ENCODE data around the gene LGALS8.
"Not testable (repeated sequence)": the region's sequence is repeated elsewhere in the genome, so short reads cannot be mapped to it uniquely, and the experiment has no call there.

Gene LGALS8

DNA sequence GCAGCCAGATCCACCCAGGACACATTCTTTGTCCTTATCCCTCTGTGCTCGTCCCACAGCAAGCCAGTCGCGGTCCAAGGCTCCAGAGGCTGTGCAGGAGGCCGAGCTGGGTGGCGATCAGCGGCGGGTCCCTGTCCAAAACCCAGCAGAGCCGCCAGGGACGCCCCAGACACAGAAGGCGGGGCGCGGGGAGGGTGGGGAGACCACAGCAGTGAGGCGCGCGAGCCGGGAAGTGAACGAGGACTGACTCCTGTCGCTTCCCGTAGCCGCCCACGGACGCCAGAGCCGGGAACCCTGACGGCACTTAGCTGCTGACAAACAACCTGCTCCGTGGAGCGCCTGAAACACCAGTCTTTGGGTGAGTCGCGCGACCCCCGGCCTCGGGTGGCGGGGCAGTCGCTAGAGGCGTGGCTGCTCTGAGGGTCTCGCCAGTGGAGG, at the start of gene LGALS8:
Gene LGALS8, plus strand, starts transcription at position 279 of the 438 bp plus-strand sequence. CDS start 2,089 bp downstream, outside the sequence.
- peak; percentile 93 for DNase-seq

GRCh38 chr1:236476019-236476418, 47.8 kb upstream of the LGALS8 start:
- no peak for DNase-seq

GRCh38 chr1:236480758-236481436, 42.9 kb upstream of the LGALS8 start:
- no peak for DNase-seq

GRCh38 chr1:236484310-236484971, 39.3 kb upstream of the LGALS8 start:
- no peak for DNase-seq

DNA sequence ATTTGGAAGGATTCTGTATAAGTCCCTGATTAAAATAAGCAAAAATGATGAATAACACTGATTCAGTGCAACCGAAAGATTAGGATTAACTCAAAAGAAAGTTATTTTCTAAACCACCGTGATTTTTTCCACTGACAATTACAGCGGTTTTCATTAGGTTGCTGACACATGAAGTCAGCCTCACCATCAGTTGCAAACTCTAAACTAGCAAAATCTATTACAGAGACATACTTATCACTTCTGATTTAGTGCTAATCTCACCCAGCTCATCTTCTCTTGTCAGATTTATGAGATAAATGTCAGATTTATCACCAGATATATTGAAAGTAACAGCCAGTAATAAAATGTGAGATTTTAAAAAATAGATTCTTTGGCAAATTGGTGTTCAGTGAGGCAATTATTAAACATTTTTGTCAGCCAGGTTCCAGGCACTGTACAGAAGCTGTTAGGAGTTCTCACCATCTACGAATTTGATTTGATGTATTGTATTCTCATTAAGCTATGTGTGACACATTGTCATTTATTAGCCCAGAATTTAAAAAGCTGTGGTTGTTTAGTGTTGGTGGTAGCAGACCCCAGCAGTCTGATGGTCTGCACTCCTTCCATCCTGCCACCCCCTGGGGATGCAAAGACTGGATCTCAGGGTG, 37.3 kb upstream of the LGALS8 start:
- no peak for DNase-seq

GRCh38 chr1:236489161-236489560, 34.6 kb upstream of the LGALS8 start:
- not testable (repeated sequence) for DNase-seq

DNA sequence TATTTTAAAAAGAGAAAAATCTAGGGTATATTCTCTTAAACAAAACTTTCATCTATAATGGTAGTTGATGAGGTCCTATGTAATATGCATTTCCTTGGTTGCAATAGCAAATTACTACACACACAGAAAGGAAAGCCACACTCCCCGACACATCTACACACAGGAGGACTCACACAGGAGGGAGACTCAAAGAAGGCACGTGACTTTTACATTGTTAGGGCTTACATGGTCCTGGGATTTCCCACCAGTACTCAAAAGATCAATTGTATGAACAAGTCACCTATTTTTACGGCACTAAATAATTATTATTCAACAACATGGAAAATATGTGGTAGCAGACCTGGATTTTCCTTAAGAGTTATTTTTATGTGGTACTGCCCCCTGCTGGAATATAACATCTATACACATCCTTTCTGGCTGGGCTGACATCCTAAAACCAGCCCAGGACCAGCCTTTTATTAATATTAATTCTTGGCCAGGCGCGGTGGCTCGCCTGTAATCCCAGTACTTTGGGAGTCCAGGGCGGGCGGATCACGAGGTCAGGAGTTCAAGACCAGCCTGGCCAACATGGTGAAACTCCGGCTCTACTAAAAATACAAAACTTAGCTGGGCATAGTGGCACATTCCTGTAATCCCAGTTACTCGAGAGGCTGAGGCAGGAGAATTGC, 33.9 kb upstream of the LGALS8 start:
- DNase-seq: peak; percentile 82

GRCh38 chr1:236491469-236492136, 32.2 kb upstream of the LGALS8 start:
- no peak for DNase-seq

GRCh38 chr1:236492378-236492777, 31.4 kb upstream of the LGALS8 start:
- no peak for DNase-seq

- DNase-seq: no peak
Measured at GRCh38 chr1:236494082-236494481, 29.7 kb upstream of the LGALS8 start.

GRCh38 chr1:236494586-236495466, 29.0 kb upstream of the LGALS8 start:
- DNase-seq: no peak

DNA sequence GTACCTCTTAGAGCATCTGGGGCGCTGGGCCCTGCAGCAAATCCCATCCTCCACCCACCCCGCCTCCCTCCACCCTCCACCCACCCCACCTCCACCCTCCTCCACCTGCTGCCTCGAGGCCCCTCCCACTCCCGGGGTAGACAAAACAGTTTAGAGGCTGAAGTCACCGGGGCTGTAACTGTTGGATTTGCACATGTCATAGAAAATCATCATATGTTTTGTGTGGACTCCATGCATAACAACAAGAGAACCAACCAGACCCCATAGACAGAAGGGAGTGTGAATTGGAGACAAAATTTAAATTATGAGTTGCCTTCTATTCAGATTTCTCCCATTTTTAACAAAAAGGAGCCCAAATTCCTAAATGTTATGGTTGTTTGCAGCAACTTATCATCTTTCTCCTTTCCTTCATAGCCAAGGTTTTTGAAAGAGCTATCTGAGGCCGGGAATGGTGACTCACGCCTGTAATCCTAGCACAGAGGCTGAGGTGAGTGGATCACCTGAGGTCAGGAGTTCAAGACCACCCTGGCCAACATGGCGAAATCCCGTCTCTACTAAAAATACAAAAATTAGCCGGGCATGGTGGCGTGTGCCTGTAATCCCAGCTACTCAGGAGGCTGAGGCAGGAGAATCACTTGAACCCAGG, 28.2 kb upstream of the LGALS8 start:
- peak; percentile 86 for DNase-seq

DNA sequence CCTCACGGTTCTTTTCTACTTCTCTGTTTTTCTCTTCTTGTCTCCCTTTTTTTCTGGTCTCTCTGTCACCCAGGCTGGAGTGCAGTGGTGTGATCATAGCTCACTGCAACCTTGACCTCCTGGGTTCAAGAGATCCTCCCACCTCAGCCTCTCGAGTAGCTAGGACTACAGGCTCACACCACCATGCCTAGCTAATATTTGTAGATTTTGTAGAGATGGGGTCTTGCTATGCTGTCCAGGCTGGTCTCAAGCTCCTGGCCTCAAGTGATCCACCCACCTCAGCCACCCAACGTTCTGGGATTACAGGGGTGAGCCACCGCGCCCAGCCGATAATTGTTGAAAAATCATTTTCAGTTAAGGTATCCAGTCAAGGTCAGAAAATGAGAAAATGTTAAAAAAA, 25.9 kb upstream of the LGALS8 start:
- DNase-seq: no peak

GRCh38 chr1:236501093-236501492, 22.7 kb upstream of the LGALS8 start:
- DNase-seq: no peak

DNA sequence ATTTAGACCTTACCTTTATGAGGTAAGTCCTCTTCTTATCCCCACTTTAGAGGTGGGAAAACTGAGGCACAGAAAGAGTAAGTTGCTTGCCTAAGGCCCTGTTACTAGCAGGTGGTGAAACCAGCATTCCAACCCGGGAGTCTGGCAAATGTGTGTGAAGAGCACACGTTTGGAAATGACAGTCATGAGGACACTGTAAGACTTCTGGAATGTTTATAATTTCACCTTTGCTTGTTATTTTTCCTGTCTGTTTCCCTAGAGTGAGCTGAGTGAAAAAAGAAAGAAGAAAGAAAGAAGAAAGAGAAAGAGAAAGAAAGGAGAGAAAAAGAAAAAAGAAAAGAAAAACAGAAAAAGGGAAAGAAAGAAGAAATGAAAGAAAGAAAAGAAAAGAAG, 21.2 kb upstream of the LGALS8 start:
- peak; percentile 23 for DNase-seq

- peak; percentile 85 for DNase-seq
Measured at GRCh38 chr1:236502972-236503639, 20.7 kb upstream of the LGALS8 start.

GRCh38 chr1:236504338-236504737, 19.4 kb upstream of the LGALS8 start:
- not testable (repeated sequence) for DNase-seq

DNA sequence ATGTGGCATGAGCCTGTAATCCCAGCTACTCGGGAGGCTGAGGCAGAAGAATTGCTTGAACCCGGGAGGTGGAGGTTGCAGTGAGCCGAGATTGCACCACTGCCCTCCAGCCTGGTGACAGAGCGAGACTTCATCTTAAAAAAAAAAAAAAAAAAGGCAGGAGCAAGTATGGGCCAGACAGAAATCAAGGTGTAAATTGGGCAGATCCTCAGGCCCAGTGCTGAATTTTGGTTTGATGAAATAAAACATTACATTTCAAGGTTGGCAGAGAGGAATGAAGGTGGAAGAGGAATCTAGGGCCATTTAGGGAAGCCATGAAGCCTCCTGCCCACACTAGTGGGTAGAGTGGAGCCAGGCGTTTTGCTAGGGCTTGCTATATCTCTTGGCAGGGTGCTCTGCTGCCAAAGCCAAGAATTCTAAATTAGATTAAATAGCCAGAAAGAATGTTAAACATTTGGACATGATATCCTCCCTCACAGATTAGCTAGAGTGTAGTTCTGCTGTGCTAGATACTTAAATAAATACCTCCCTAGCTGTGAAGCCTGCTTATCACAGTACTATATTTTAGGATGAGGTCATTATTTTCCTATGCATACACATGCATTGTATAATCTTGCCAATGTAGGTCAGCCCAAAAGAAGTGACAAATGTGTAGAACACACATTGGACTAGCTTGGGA, 16.6 kb upstream of the LGALS8 start:
- DNase-seq: peak; percentile 15

- DNase-seq: no peak
Measured at GRCh38 chr1:236508593-236509027, 15.2 kb upstream of the LGALS8 start.

DNA sequence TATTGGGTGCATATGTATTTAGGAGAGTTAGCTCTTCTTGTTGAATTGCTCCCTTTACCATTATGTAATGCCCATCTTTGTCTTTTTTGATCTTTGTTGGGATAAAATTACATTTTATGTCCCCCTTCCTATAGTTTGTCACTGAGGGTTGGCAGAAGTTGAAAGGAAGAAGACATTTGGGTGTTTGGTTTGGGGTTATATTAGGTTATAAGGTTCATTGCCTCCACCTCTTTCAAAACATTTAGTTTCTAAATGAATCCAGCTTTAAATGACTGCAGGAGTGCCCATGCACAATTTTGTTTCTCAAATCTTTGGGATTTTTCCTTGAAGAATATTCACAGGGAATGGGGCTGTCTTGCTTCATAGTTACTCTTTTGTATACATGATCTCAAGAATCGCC, 14.6 kb upstream of the LGALS8 start:
- no peak for DNase-seq
